ENCODE data around the gene FKBP2.

Gene FKBP2

GRCh38 chr11:64246871-64247728 is 6.2 kb downstream of the FKBP2 start, which contains the start of gene PPP1R14B:
TSS of gene PPP1R14B (minus strand) at chr11:64246943. CDS start at chr11:64246673, 270 bp downstream.
- no peak for TF ChIP-seq CTCF (IDR thresholded peaks at IDR 0.05; ENCODE audit: low read depth, low read length)
- peak within 1 kb of the TSS; percentile 91 for H3K4me3 ChIP-seq (ENCODE audit: low read depth, low read length)

- no peak for TF ChIP-seq CTCF (IDR thresholded peaks at IDR 0.05; ENCODE audit: low read depth, low read length)
- H3K4me3 ChIP-seq (ENCODE audit: low read depth, low read length): peak overlapping the region; percentile 65
Measured at GRCh38 chr11:64247729-64248531, 7.0 kb downstream of the FKBP2 start.

GRCh38 chr11:64248578-64248977 is 7.7 kb downstream of the FKBP2 start:
- TF ChIP-seq CTCF (IDR thresholded peaks at IDR 0.05; ENCODE audit: low read depth, low read length): no peak
- H3K4me3 ChIP-seq (ENCODE audit: low read depth, low read length): no peak overlapping the region

- TF ChIP-seq CTCF (IDR thresholded peaks at IDR 0.05; ENCODE audit: low read depth, low read length): no peak
- no peak overlapping the region for H3K4me3 ChIP-seq (ENCODE audit: low read depth, low read length)
Measured at GRCh38 chr11:64249038-64249437, 8.1 kb downstream of the FKBP2 start.

GRCh38 chr11:64249563-64250414 is 8.9 kb downstream of the FKBP2 start:
- H3K4me3 ChIP-seq (ENCODE audit: low read depth, low read length): no peak overlapping the region
- TF ChIP-seq CTCF (IDR thresholded peaks at IDR 0.05; ENCODE audit: low read depth, low read length): no peak

- no peak for TF ChIP-seq CTCF (IDR thresholded peaks at IDR 0.05; ENCODE audit: low read depth, low read length)
- H3K4me3 ChIP-seq (ENCODE audit: low read depth, low read length): peak overlapping the region; percentile 60
Measured at GRCh38 chr11:64250415-64251015, 9.6 kb downstream of the FKBP2 start.

All from WI38 (cell line).